Liver (tissue), 9 donors: ENCODE measurements around the gene NKAIN2. TPM values are rescaled to one million over a fixed set of nuclear protein-coding genes. Genes with fewer than 3 reads are reported as not detected.

Experiments used
- DNase-seq: peaks from one replicate; pipeline ENCODE4 v3.0.0-alpha.2; 2017; ENCODE audit warnings: low spot score
- H3K27ac ChIP-seq, 2 donors: one replicate each; pipeline ENCODE4 v1.7.0; 2013; ENCODE audit warnings: inconsistent platforms in 2 of 2, low read length in 2 of 2, control low read depth in 1 of 2, low read depth in 1 of 2, mild to moderate bottlenecking in 1 of 2
- H3K27me3 ChIP-seq, 4 donors: one replicate each; pipeline versions ENCODE4 v1.6.1 to v1.7.0; 2013; ENCODE audit warnings: low read length in 3 of 4, inconsistent platforms in 1 of 4, mild to moderate bottlenecking in 1 of 4, moderate library complexity in 1 of 4; ENCODE audit not compliant: control insufficient read depth in 4 of 4, insufficient read depth in 4 of 4
- H3K36me3 ChIP-seq, 4 donors: one replicate each; pipeline versions ENCODE4 v1.6.1 to v1.7.0; 2013; ENCODE audit warnings: low read length in 3 of 4, mild to moderate bottlenecking in 3 of 4, low read depth in 1 of 4, moderate library complexity in 1 of 4; ENCODE audit not compliant: control insufficient read depth in 4 of 4, insufficient read depth in 3 of 4
- H3K4me1 ChIP-seq, 4 donors: one replicate each; pipeline versions ENCODE4 v1.6.1 to v1.7.0; 2013; ENCODE audit warnings: low read length in 3 of 4, mild to moderate bottlenecking in 3 of 4, moderate library complexity in 1 of 4; ENCODE audit not compliant: control insufficient read depth in 4 of 4, insufficient read depth in 4 of 4
- H3K4me3 ChIP-seq, 3 donors: one replicate each; pipeline versions ENCODE4 v1.6.1 to v1.7.0; 2013; ENCODE audit warnings: low read length in 3 of 3, control low read depth in 1 of 3, low read depth in 1 of 3, mild to moderate bottlenecking in 1 of 3
- H3K9ac ChIP-seq, 2 donors: one replicate each; pipeline ENCODE4 v1.7.0; 2013; ENCODE audit warnings: low read length in 2 of 2, mild to moderate bottlenecking in 2 of 2, moderate library complexity in 2 of 2, control low read depth in 1 of 2, low read depth in 1 of 2
- H3K9me3 ChIP-seq, 4 donors: one replicate each; pipeline versions ENCODE4 v1.6.1 to v1.7.0; 2013; ENCODE audit warnings: low read length in 3 of 4; ENCODE audit not compliant: control insufficient read depth in 4 of 4
- ATF3 ChIP-seq: IDR thresholded peaks from 2 replicates; pipeline ENCODE4 v1.6.1; 2016; ENCODE audit warnings: antibody characterized with exemption
- CTCF ChIP-seq: fragments of 150-350 bp; IDR thresholded peaks from 2 replicates; pipeline ENCODE4 v1.5.1; 2017; ENCODE audit warnings: improper control_type of control experiment, low read depth, low read length; ENCODE audit not compliant: missing input control
- EGR1 ChIP-seq, 2 donors: IDR thresholded peaks; 2 replicates each; pipeline ENCODE4 v1.6.1; 2016 to 2018; ENCODE audit warnings: antibody characterized with exemption in 2 of 2, low read depth in 2 of 2
- FOXA1 ChIP-seq: IDR thresholded peaks from 2 replicates; pipeline ENCODE4 v1.6.1; 2016; ENCODE audit warnings: antibody characterized with exemption
- FOXA2 ChIP-seq: IDR thresholded peaks from 2 replicates; pipeline ENCODE4 v1.6.1; 2016; ENCODE audit warnings: antibody characterized with exemption
- GABPA ChIP-seq, 2 donors: IDR thresholded peaks in 1 of 2; conservative IDR thresholded peaks in 1 of 2; 2 replicates each; pipeline ENCODE4 v1.6.1; 2016; ENCODE audit warnings: antibody characterized with exemption in 2 of 2, mild to moderate bottlenecking in 1 of 2, moderate library complexity in 1 of 2
- HNF4A ChIP-seq, 2 donors: conservative IDR thresholded peaks; 2 replicates each; pipeline ENCODE4 v1.6.1; 2016; ENCODE audit warnings: antibody characterized with exemption in 2 of 2, mild to moderate bottlenecking in 2 of 2
- HNF4G ChIP-seq: IDR thresholded peaks from 2 replicates; pipeline ENCODE4 v1.6.1; 2016; ENCODE audit warnings: antibody characterized with exemption
- MAX ChIP-seq: IDR thresholded peaks from 2 replicates; pipeline ENCODE4 v1.6.1; 2016; ENCODE audit warnings: antibody characterized with exemption
- NR2F2 ChIP-seq: IDR thresholded peaks from 2 replicates; pipeline ENCODE4 v1.6.1; 2016; ENCODE audit warnings: antibody characterized with exemption
- RAD21 ChIP-seq, 2 donors: IDR thresholded peaks; 2 replicates each; pipeline ENCODE4 v1.6.1; 2016; ENCODE audit warnings: antibody characterized with exemption in 2 of 2, mild to moderate bottlenecking in 2 of 2
- REST ChIP-seq: IDR thresholded peaks from 2 replicates; pipeline ENCODE4 v1.6.1; 2016; ENCODE audit warnings: antibody characterized with exemption, mild to moderate bottlenecking
- RXRA ChIP-seq, 2 donors: IDR thresholded peaks; 2 replicates each; pipeline ENCODE4 v1.6.1; 2017 to 2018; ENCODE audit warnings: antibody characterized with exemption in 2 of 2, mild to moderate bottlenecking in 1 of 2
- SP1 ChIP-seq: IDR thresholded peaks from 2 replicates; pipeline ENCODE4 v1.6.1; 2018; ENCODE audit warnings: antibody characterized with exemption, mild to moderate bottlenecking
- TAF1 ChIP-seq: conservative IDR thresholded peaks from 2 replicates; pipeline ENCODE4 v1.6.1; 2016; ENCODE audit warnings: antibody characterized with exemption, mild to moderate bottlenecking
- ZBTB33 ChIP-seq: IDR thresholded peaks from 2 replicates; pipeline ENCODE4 v1.6.1; 2016; ENCODE audit warnings: antibody characterized with exemption
- WGBS: extraction: QIAGEN DNeasy Blood & Tissue Kit; methylation state at CpG from one replicate; pipeline ENCODE4 v1.1.7; 2013; 5-methylcytosine and 5-hydroxymethylcytosine counted together
- polyA plus RNA-seq, 2 donors: library from polyadenylated mRNA; stranded (reverse) in 1 of 2; unstranded in 1 of 2; fragments of 200-250 nt in 1 of 2; fragments of >200 nt in 1 of 2; fragmentation: Nextera tagmentation in 1 of 2; extraction: Ambion mirVana in 1 of 2; gene quantifications; one replicate each; pipeline versions ENCODE4 v1.2.1 to v1.2.3, GENCODE V29; 2013 to 2015
- total RNA-seq, 2 donors: library from RNA; depleted of rRNA; stranded (reverse); fragments of >200 nt; gene quantifications; one replicate each; pipeline ENCODE4 v1.2.3, GENCODE V29; 2014
- donor health status: healthy.
- donor health status: healthy.
- donor health status: healthy.
- donor health status: healthy.
- donor health status: healthy.

Gene NKAIN2
- total and polyA plus RNA-seq, 4 donors: 0.05 to 0.14 TPM; not detected in 2

- Histone ChIP-seq H3K4me1 (no peaks in the 10 kb centered on the region), H3K4me3 (no peak overlapping the region), H3K9me3 (no peaks in the 10 kb centered on the region), H3K36me3 (no peaks in the 10 kb centered on the region), H3K27me3 (no peaks in the 10 kb centered on the region), H3K9ac (no peak overlapping the region), H3K27ac (no peak overlapping the region)
- DNase-seq: no peak
- TF ChIP-seq HNF4A (conservative IDR thresholded peaks at IDR 0.05) (no peak), CTCF (no peak), REST (peak; percentile 92)
- WGBS: 72% methylated on average over 1 of the region's 1 CpG
Measured at GRCh38 chr6:123895346-123895745, 91.7 kb downstream of the NKAIN2 start.

GRCh38 chr6:123895806-123896205, 92.1 kb downstream of the NKAIN2 start:
- no peaks in the 10 kb centered on the region for H3K4me1 ChIP-seq
- H3K36me3 ChIP-seq: no peaks in the 10 kb centered on the region
- no peak overlapping the region for H3K9ac ChIP-seq
- WGBS: 83% methylated on average over 6 of the region's 6 CpGs
- H3K9me3 ChIP-seq: no peaks in the 10 kb centered on the region
- TF ChIP-seq ATF3: no peak
- no peak for TF ChIP-seq RXRA (IDR thresholded peaks at IDR 0.05)
- no peak for TF ChIP-seq MAX
- no peak for TF ChIP-seq FOXA2
- no peak for TF ChIP-seq CTCF
- no peak for TF ChIP-seq NR2F2
- TF ChIP-seq SP1: no peak
- TF ChIP-seq HNF4G: no peak
- TF ChIP-seq EGR1 (IDR thresholded peaks at IDR 0.05; ENCODE audit: low read depth in 2 of 2): no peak
- no peak for TF ChIP-seq ZBTB33
- TF ChIP-seq TAF1: no peak
- no peak for TF ChIP-seq REST
- TF ChIP-seq FOXA1: no peak
- TF ChIP-seq GABPA (IDR thresholded peaks at IDR 0.05 in 1 of 2, conservative IDR thresholded peaks at IDR 0.05 in 1 of 2): no peak
- TF ChIP-seq RAD21 (IDR thresholded peaks at IDR 0.05): no peak
- TF ChIP-seq HNF4A (conservative IDR thresholded peaks at IDR 0.05): no peak
- no peak overlapping the region for H3K27ac ChIP-seq
- no peak overlapping the region for H3K4me3 ChIP-seq
- DNase-seq: no peak
- H3K27me3 ChIP-seq: no peaks in the 10 kb centered on the region
